BJ (cell line): Measurements from ENCODE around the gene SPATA20. TPM values are rescaled to one million over a fixed set of nuclear protein-coding genes. Genes with fewer than 3 reads are reported as not detected.

Source experiments
- CTCF ChIA-PET: fragments of 350-600 bp; formaldehyde crosslinking; extraction: SDS; loops from one replicate; lab custom pipeline; 2021; ENCODE audit warnings: antibody characterized with exemption, inconsistent platforms; lab: Yijun Ruan, JAX
- POLR2A ChIA-PET: fragments of 300-600 bp; sonication (Branson Sonifier 250); formaldehyde crosslinking; extraction: SDS; loops from one replicate; lab custom pipeline; 2021; ENCODE audit warnings: antibody characterized with exemption; lab: Charles Lee
- DNase-seq: peaks from one replicate; pipeline ENCODE4 v3.0.0-alpha.2; 2011; ENCODE audit warnings: low read depth
- H3K27me3 ChIP-seq: 2 replicates; pipeline ENCODE4 v1.6.0; 2011; ENCODE audit warnings: low read length; ENCODE audit not compliant: control insufficient read depth, insufficient read depth
- H3K36me3 ChIP-seq: 2 replicates; pipeline ENCODE4 v1.5.1; 2011; ENCODE audit warnings: low read length; ENCODE audit not compliant: control insufficient read depth, insufficient read depth
- H3K4me3 ChIP-seq: 2 replicates; pipeline ENCODE4 v1.5.1; 2011; ENCODE audit warnings: low read depth, mild to moderate bottlenecking, control low read depth, low read length
- CTCF ChIP-seq: IDR thresholded peaks from 2 replicates; pipeline ENCODE4 v1.5.1; 2011; ENCODE audit warnings: low read depth, mild to moderate bottlenecking, control low read depth, inconsistent platforms, low read length, moderate library complexity; ENCODE audit not compliant: insufficient read depth
- polyA plus RNA-seq: library from polyadenylated mRNA; depleted of rRNA; stranded (reverse); fragments of >200 nt; gene quantifications from 2 replicates; pipeline ENCODE4 v1.2.3, GENCODE V29; 2011

The SPATA20 gene
- polyA plus RNA-seq, 1 experiment = 46.4 TPM

GRCh38 chr17:50524838-50525237, 22.1 kb upstream of the SPATA20 start:
- no peak for DNase-seq
- ChIA-PET POLR2A (no interaction called here), CTCF (no interaction called here)
- no peaks in the 10 kb centered on the region for H3K36me3 ChIP-seq
- H3K4me3 ChIP-seq = no peak overlapping the region
- peaks cover 16% of the 10 kb centered on the region for H3K27me3 ChIP-seq
- no peak for TF ChIP-seq CTCF

GRCh38 chr17:50527155-50527762, 19.7 kb upstream of the SPATA20 start:
- no peaks in the 10 kb centered on the region for H3K36me3 ChIP-seq
- DNase-seq = no peak
- no peak for TF ChIP-seq CTCF
- no peak overlapping the region for H3K4me3 ChIP-seq
- ChIA-PET CTCF (interaction anchor here (0.7 kb wide), 1 partner anchor 12 kb away, joined by 3 read pairs; no protein-coding TSS in a partner anchor), POLR2A (no interaction called here)
- H3K27me3 ChIP-seq = peaks cover 28% of the 10 kb centered on the region

GRCh38 chr17:50527949-50528474, 19.0 kb upstream of the SPATA20 start:
- Histone ChIP-seq H3K27me3 (peaks cover 35% of the 10 kb centered on the region), H3K4me3 (no peak overlapping the region), H3K36me3 (no peaks in the 10 kb centered on the region)
- TF ChIP-seq CTCF = no peak
- no peak for DNase-seq
- ChIA-PET POLR2A (no interaction called here), CTCF (interaction anchor here (0.7 kb wide), 1 partner anchor 11 kb away, joined by 3 read pairs; no protein-coding TSS in a partner anchor)

GRCh38 chr17:50529849-50530248, 17.1 kb upstream of the SPATA20 start:
- DNase-seq = no peak
- ChIA-PET CTCF (no interaction called here), POLR2A (no interaction called here)
- Histone ChIP-seq H3K36me3 (no peaks in the 10 kb centered on the region), H3K4me3 (no peak overlapping the region), H3K27me3 (peaks cover 38% of the 10 kb centered on the region)
- no peak for TF ChIP-seq CTCF

GRCh38 chr17:50531428-50532025, 15.4 kb upstream of the SPATA20 start:
- Histone ChIP-seq H3K4me3 (no peak overlapping the region), H3K27me3 (peaks cover 38% of the 10 kb centered on the region), H3K36me3 (no peaks in the 10 kb centered on the region)
- TF ChIP-seq CTCF = no peak
- DNase-seq = no peak
- ChIA-PET POLR2A (no interaction called here), CTCF (interaction anchor here (0.6 to 1.3 kb wide), 4 partner anchors 49 to 163 kb away, joined by 3 to 4 read pairs (median 3); no protein-coding TSS in a partner anchor)
